NCI-H69 (cell line): ENCODE measurements around the gene TRIM67.
A peak's percentile ranks its signal among the peaks of the same experiment; 100 is the strongest.
"Not testable (repeated sequence)": the region's sequence is repeated elsewhere in the genome, so short reads cannot be mapped to it uniquely, and the experiment has no call there.

ENCODE experiments used
- DNase-seq: peaks from one replicate; lab custom pipeline; 2025; lab: John Stamatoyannopoulos, UW

Gene TRIM67

GRCh38 chr1:231161667-231162296, at the start of gene TRIM67:
Gene TRIM67 (plus strand): TSS chr1:231162058. CDS start chr1:231162970, 912 bp downstream.
- peak; percentile 82 for DNase-seq

- DNase-seq: no peak
Observed at GRCh38 chr1:231116738-231117137, 45.1 kb upstream of the TRIM67 start.

GRCh38 chr1:231118704-231119453, 43.0 kb upstream of the TRIM67 start:
- DNase-seq: no peak

DNA sequence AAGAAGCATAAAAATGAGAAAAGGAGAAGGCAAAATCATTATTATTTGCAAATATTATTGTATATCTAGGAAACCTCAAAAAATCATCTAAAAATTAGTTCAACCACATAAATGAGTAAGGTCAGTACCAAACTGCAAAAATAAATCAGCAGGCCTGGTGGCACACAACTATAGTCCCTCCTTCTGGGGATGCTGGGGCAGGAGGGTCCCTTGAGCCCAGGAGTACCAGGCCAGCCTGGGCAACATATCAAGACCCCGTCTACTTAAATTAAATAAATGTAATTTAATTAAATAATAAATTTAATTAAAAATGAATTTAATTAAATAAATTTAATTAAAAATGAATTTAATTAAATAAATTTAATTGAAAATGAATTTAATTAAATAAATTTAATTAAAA, 40.3 kb upstream of the TRIM67 start:
- no peak for DNase-seq

DNA sequence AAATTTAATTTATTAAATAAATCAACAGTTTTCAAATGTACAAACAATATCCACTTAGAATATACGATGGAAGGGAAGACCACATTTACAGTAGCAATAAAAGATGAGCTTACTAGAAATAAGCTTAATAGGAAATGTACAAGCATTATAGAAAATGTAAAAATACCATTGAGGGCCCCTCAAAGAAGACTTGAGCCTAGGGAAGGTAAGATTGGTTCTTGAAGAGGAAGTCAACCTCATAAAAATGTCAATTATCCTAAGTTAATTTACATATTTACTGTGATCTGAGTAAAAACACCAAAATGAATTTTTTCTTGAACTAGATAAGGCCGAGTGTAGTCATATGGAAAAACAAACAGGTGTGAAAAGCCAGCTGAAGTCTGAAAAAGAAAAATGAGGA, 39.7 kb upstream of the TRIM67 start:
- no peak for DNase-seq

DNA sequence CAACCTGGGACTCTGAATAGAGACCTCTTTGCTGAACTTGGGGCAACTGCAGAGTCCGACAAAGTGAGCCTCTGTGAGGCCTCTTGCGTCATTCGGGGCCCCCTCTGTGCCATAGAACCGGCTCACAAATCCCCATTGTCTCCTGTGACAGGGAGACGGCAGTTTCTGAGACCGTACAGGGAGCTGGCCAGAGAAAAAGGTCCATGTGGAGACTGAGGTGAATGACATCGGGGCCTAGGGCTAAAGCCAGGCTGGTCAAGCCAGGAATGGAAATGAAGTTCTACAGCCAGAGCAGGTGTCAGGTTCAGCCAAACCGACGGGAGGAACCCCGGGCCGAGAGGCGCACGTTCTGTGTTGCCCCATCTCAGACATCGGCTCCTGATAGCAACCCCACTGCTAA, 37.1 kb upstream of the TRIM67 start:
- no peak for DNase-seq

DNA sequence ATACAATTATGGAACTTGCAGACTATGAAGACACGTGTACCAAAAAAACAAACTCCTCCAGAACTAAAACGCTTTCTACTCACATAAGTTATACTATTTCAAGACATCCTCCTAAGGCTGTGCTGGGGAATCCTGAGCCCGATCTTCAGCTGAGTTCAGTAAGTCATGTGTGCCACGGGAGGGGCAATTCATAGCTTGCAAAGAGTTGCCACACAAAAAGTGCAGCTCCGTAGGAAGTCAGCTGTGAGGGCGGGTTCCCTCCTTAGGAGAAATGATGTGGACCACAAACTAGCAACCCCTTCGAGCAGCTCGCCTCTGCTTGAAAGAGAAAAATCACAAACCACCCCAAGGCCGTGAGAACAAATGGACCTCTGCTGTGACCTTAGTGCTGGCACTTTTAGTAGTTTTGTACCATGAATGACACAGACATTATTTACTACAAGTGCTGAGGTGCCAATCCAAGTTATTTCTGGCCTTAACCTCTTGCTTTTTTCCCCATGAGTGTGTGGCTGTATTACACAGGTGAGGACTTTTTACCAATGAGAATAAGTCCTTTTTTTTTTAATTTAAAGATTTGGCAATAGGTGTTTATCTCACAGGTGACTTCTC, 35.8 kb upstream of the TRIM67 start:
- DNase-seq: no peak

DNA sequence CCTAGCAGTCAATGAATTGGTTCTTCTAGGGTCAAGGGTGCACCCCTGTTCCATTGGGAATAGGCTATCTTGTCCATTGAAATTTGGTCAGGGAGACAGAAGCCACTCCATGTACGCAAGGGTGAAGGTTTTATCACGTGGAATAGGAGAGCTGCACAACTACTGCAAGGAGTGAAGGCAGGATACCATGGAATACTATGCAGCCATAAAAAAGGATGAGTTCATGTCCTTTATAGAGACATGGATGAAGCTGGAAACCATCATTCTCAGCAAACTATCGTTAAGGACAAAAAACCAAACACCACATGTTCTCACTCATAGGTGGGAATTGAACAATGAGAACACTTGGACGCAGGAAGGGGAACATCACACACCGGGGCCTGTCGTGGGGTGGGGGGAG, 34.8 kb upstream of the TRIM67 start:
- not testable (repeated sequence) for DNase-seq

DNA sequence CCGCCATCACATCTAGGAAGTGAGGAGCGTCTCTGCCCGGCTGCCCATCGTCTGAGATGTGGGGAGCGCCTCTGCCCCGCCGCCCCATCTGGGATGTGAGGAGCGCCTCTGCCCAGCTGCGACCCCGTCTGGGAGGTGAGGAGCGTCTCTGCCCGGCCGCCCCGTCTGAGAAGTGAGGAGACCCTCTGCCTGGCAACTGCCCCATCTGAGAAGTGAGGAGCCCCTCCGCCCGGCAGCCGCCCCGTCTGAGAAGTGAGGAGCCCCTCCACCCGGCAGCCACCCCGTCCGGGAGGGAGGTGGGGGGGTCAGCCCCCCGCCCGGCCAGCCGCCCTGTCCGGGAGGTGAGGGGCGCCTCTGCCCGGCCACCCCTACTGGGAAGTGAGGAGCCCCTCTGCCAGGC, 33.4 kb upstream of the TRIM67 start:
- DNase-seq: not testable (repeated sequence)

GRCh38 chr1:231130544-231130943, 31.3 kb upstream of the TRIM67 start:
- no peak for DNase-seq

DNA sequence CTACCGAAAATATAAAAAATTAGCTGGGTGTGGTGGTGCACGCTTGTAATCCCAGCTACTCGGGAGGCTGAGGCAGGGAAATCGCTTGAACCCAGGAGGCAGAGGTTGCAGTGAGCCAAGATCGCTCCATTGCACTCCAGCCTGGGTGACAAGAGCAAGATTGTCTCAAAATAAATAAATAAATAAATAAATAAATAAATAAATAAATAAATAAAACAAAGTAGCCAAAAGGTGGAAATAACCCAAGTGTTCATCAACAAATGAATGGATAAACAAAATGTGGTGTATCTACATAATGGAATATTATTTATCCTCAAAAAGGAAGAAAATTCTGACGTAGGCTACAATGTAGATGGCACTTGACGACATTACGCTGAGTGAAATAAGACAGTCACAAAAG, 29.3 kb upstream of the TRIM67 start:
- not testable (repeated sequence) for DNase-seq

- DNase-seq: no peak
Observed at GRCh38 chr1:231134624-231135023, 27.2 kb upstream of the TRIM67 start.

DNA sequence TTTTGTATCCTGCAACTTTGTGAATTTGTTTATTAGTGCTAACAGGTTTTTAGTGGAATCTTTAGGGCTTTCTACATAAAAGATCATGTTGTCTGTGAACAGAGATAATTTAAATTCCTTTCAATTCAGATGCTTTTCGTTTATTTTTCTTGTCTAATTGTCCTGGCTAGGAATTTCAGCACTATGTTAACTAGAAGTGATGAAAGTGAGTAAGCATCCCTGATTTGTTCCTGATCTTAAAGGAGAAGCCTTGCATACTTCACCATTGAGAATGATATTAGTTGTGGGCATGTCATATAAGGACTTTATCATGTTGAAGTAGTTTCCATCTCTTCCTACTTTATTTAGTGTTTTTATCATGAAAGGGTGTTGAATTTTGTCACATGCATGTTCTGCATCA, 23.6 kb upstream of the TRIM67 start:
- no peak for DNase-seq

- DNase-seq: no peak
Observed at GRCh38 chr1:231139125-231139649, 22.7 kb upstream of the TRIM67 start.

GRCh38 chr1:231139659-231140654, 21.9 kb upstream of the TRIM67 start:
- DNase-seq: no peak

GRCh38 chr1:231144416-231145193, 17.3 kb upstream of the TRIM67 start:
- DNase-seq: no peak

- DNase-seq: no peak
Observed at GRCh38 chr1:231147896-231148295, 14.0 kb upstream of the TRIM67 start.

- no peak for DNase-seq
Observed at GRCh38 chr1:231151811-231152210, 10.0 kb upstream of the TRIM67 start.

- DNase-seq: no peak
Observed at GRCh38 chr1:231153726-231154125, 8.1 kb upstream of the TRIM67 start.

GRCh38 chr1:231155808-231156207, 6.0 kb upstream of the TRIM67 start:
- DNase-seq: no peak

- no peak for DNase-seq
Observed at GRCh38 chr1:231157311-231157710, 4.5 kb upstream of the TRIM67 start.
